Measurements from ENCODE around the gene ARID1B.

GRCh38 chr6:156975414-156975813 is 198.2 kb downstream of the ARID1B start:
- TF ChIP-seq CTCF (IDR thresholded peaks at IDR 0.05) = no peak
- TF ChIP-seq POLR2A (IDR thresholded peaks at IDR 0.05) = no peak
